Thyroid gland (tissue), 4 donors: ENCODE results near the gene VPS52. TPM values are rescaled to one million over a fixed set of nuclear protein-coding genes. Genes with fewer than 3 reads are reported as not detected.

Experiments used
- DNase-seq, 2 donors: peaks; one replicate each; pipeline ENCODE4 v3.0.0-alpha.2; 2019
- H3K27ac ChIP-seq, 3 donors: fragments of 200-600 bp; sonication (generic); 1 replicate in 2 of 3; 2 replicates in 1 of 3; pipeline ENCODE4 v1.5.1; 2016 to 2019; ENCODE audit warnings: mild to moderate bottlenecking in 1 of 3, moderate library complexity in 1 of 3
- H3K27me3 ChIP-seq: fragments of 200-600 bp; sonication (generic); one replicate; pipeline ENCODE4 v1.5.1; 2019
- H3K36me3 ChIP-seq, 2 donors: fragments of 200-600 bp; sonication (generic); one replicate each; pipeline ENCODE4 v1.5.1; 2016 to 2019
- H3K4me1 ChIP-seq, 2 donors: fragments of 200-600 bp; sonication (generic); one replicate each; pipeline ENCODE4 v1.5.1; 2017 to 2019
- H3K4me3 ChIP-seq, 3 donors: fragments of 200-600 bp; sonication (generic); replicated peaks in 1 of 3; 1 replicate in 2 of 3; 2 replicates in 1 of 3; pipeline ENCODE4 v1.5.1; 2016; ENCODE audit warnings: mild to moderate bottlenecking in 1 of 3
- H3K9me3 ChIP-seq: fragments of 200-600 bp; sonication (generic); one replicate; pipeline ENCODE4 v1.5.1; 2017
- CTCF ChIP-seq, 6 experiments: fragments of 200-600 bp in 3 of 6; fragments of 450-650 bp in 3 of 6; sonication (generic) in 3 of 6; IDR thresholded peaks; one replicate each; pipeline ENCODE4 v1.5.1; 2016 to 2019; ENCODE audit warnings: antibody characterized with exemption in 6 of 6, mild to moderate bottlenecking in 2 of 6, inconsistent platforms in 1 of 6, moderate library complexity in 1 of 6
- POLR2A ChIP-seq, 2 donors: fragments of 450-650 bp; IDR thresholded peaks; one replicate each; pipeline ENCODE4 v1.6.1; 2017; ENCODE audit warnings: antibody characterized with exemption in 2 of 2, mild to moderate bottlenecking in 2 of 2, moderate library complexity in 1 of 2
- WGBS, 2 donors: methylation state at CpG; one replicate each; pipeline ENCODE4 v1.1.5; 2017; 5-methylcytosine and 5-hydroxymethylcytosine counted together
- intact Hi-C: fragments of 100-400 bp; cut with DNase I; formaldehyde crosslinking; loops from one replicate; pipeline ENCODE4 v1.15.1; 2023
- total RNA-seq, 4 donors: library from RNA; depleted of rRNA; stranded (reverse); fragments of >200 nt; gene quantifications; one replicate each; pipeline ENCODE4 v1.2.3, GENCODE V29; 2016

Gene VPS52
- total RNA-seq, 4 donors from 2014 or later, result 45.5 to 64.8 (median 54.8) TPM

DNA sequence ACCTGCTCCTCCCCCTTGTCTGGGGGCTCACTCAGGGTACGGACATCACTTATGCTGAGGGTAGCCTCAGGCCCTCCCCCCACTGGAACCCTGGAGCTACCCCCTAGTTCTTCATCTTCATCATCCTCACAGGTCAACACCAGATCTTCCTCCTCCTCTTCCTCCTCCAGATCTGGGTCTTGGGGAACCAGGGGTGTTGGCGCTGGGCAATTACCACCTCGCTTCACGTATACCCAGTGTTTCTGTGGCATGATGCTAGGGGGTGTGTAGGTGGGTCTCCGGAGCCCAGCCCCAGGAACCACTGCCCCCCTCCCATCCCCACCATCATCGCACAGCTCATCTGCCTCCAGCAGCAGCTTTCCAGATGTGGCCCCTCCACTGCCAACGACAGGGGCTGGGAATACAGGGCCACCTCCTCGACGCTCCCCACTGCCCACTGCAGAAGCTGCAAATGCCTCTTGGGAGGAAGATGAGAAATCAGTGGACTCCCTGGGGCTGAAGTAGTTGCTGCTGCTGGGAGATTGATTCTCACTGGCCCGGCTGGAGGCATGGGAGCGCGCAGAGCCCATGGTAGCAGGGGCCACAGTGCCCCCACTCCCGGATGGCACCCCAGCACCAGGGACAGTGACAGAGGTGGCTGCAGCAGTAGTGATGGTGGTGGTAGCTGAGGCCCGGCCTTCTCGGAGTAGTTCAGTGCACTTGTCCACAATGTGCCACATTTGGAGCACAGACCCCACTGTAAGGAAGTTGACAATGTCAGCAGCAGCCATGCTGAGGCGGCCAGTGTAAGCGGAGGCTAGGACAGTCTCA lies 44.3 kb upstream of the VPS52 start:
- Histone ChIP-seq H3K4me3 (no peak overlapping the region), H3K27ac (peak overlapping the region in 1 of 3 donors; percentile 99), H3K4me1 (peaks cover 24 to 58% of the 10 kb centered on the region in 2 donors), H3K36me3 (peaks cover 18 to 25% of the 10 kb centered on the region in 2 donors), H3K27me3 (no peaks in the 10 kb centered on the region), H3K9me3 (no peaks in the 10 kb centered on the region)
- 88 to 93% methylated on average over 13 to 14 of the region's 17 CpGs for WGBS, 2 donors
- no peak for DNase-seq
- no peak for TF ChIP-seq CTCF (IDR thresholded peaks at IDR 0.05)
- TF ChIP-seq POLR2A (IDR thresholded peaks at IDR 0.05), result no peak
- intact Hi-C loops, result no loop called here

DNA sequence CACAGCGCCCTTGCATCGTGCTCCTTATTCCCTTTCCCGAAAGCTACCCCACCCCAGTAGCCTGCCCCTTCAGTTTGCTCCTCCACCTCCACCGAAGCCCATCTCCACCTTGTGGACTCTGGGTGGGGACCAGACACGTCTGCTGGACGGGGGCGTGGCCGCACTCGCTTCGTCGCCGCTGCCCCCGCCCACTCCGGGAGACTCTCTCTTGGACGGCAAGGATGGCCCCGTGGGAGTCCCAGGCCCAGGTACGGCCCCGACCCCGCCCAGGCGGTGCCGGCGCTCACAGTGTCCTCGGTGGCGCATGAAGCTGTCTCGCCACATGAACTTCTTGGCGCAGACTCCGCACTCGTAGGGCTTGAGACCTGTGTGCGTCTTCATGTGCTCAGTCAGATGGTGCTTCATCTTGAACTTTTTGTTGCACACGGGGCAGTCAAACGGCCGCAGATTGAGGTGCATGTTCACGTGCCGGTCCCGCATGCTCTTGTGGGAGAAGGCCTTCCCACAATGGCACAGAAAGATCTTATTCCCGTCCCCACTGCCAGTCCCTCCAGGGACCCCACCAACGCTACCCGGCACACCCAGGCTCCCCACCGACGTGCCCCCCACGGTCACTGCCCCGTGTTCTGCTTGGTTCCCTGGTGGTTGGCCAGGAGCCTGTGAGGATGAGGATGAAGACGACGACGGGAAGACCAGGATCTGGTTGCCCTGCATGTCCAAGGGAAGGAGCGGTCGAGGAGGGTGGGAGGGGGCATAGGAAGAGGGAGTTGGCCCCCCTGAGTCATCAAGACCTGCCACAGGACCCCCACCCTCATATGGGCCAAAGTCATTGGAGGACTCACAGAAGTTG lies 43.5 kb upstream of the VPS52 start:
- intact Hi-C loops, result no loop called here
- 41 to 42% methylated on average over 33 to 46 of the region's 47 CpGs for WGBS, 2 donors
- peak overlapping the region; percentile 94 to 99 (median 98) for H3K27ac ChIP-seq
- H3K27me3 ChIP-seq, result no peaks in the 10 kb centered on the region
- peak; percentile 80 to 83 for DNase-seq
- peaks cover 10 to 18% of the 10 kb centered on the region in 2 donors for H3K36me3 ChIP-seq
- H3K4me3 ChIP-seq, result peak overlapping the region in 2 of 3 donors; percentile 35 to 92
- H3K4me1 ChIP-seq, result peaks cover 24 to 51% of the 10 kb centered on the region in 2 donors
- no peaks in the 10 kb centered on the region for H3K9me3 ChIP-seq
- TF ChIP-seq CTCF (IDR thresholded peaks at IDR 0.05) (no peak), POLR2A (IDR thresholded peaks at IDR 0.05) (peak in 1 of 2 donors; percentile 42)

GRCh38 chr6:33314515-33314942 lies 42.9 kb upstream of the VPS52 start:
- Histone ChIP-seq H3K27me3 (no peaks in the 10 kb centered on the region), H3K27ac (peak overlapping the region; percentile 94 to 99 (median 98)), H3K4me3 (peak overlapping the region; percentile 19 to 92 (median 35)), H3K36me3 (peaks cover 4 to 12% of the 10 kb centered on the region in 2 donors), H3K9me3 (no peaks in the 10 kb centered on the region), H3K4me1 (peaks cover 24 to 48% of the 10 kb centered on the region in 2 donors)
- 3 to 6% methylated on average over 10 of the region's 10 CpGs for WGBS, 2 donors
- peak; percentile 56 to 59 for DNase-seq
- intact Hi-C loops, result no loop called here
- TF ChIP-seq POLR2A (IDR thresholded peaks at IDR 0.05) (no peak), CTCF (IDR thresholded peaks at IDR 0.05) (no peak)

DNA sequence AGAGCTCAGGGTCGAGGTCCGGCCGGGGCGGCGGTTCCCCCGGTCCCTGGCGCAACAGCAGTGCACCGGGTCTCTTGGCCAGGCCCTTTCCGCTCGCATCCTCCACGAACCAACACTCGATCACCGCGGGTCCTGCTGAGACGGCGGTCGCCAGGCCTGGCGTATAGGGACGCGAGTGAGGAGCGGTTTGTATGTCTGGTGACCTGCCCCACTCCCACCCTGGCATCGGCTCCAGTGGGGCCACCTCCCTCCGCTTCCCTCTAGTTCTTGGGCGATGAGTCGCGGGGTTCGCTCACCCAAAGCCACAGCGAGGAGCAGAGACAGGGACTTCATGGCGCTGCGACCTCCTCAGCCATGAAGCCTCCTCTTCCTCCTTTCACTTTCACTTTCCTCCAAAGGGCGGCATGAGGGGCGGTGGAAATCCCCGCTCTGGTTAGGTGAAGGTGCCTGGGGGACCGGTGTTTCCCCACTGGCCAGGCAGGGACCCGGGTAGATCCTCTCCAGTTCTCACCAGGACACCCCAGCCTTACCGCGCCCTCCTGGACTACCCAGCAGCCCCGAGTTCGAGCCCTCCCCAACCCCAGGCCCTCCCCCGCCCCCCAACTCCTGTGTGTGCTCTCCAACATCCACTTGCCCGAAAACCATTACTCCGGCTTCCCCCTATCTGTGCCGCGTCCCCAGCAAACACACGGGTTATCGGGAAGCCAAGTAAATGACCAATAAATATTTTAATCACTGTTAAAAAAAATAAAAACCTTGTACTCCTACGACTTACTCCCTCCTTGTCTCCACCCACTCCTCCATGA lies 42.2 kb upstream of the VPS52 start, which contains the start of gene TAPBP:
TAPBP (minus strand) TSS at position 370 of the 806 bp plus-strand sequence; CDS start at position 333, 37 bp downstream.
- 0% methylated on average over 33 to 40 of the region's 47 CpGs for WGBS, 2 donors
- Histone ChIP-seq H3K36me3 (peaks cover 0 to 6% of the 10 kb centered on the region in 2 donors), H3K27me3 (no peaks in the 10 kb centered on the region), H3K4me3 (peak within 1 kb of the TSS; percentile 19 to 92 (median 35)), H3K9me3 (no peaks in the 10 kb centered on the region), H3K27ac (peak within 1 kb of the TSS; percentile 94 to 99 (median 98)), H3K4me1 (peaks cover 24 to 47% of the 10 kb centered on the region in 2 donors)
- peak; percentile 65 to 72 for DNase-seq
- TF ChIP-seq CTCF (IDR thresholded peaks at IDR 0.05) (no peak), POLR2A (IDR thresholded peaks at IDR 0.05) (peak; percentile 43 to 72)
- intact Hi-C loops, result no loop called here
